WTC11 (cell line): Measurements from ENCODE around the gene MFSD12.

Source experiments
- CBFB ChIP-seq: sonication (generic); formaldehyde crosslinking; IDR thresholded peaks from 2 replicates; pipeline ENCODE4 v1.8.1; 2022; ENCODE audit warnings: mild to moderate bottlenecking, low read depth, missing genetic modification reagents
- TP53 ChIP-seq: sonication (generic); formaldehyde crosslinking; IDR thresholded peaks from 2 replicates; pipeline ENCODE4 v1.8.1; 2023; ENCODE audit warnings: mild to moderate bottlenecking, missing genetic modification reagents
- ZNF138 ChIP-seq: sonication (generic); formaldehyde crosslinking; conservative IDR thresholded peaks from 2 replicates; pipeline ENCODE4 v1.8.1; 2022; ENCODE audit warnings: mild to moderate bottlenecking, moderate library complexity, missing genetic modification reagents
- ZNF317 ChIP-seq: sonication (generic); formaldehyde crosslinking; IDR thresholded peaks from 2 replicates; pipeline ENCODE4 v1.8.1; 2023; ENCODE audit warnings: low read depth, mild to moderate bottlenecking, moderate library complexity, missing genetic modification reagents, borderline replicate concordance
- TF ChIP-seq, protein P1 (sequence below): fragments of 200-600 bp; IDR thresholded peaks from 2 replicates; pipeline ENCODE4 v1.8.0; 2022; ENCODE audit warnings: antibody characterized with exemption
- TF ChIP-seq, protein P2 (sequence below): sonication (generic); formaldehyde crosslinking; conservative IDR thresholded peaks from 2 replicates; pipeline ENCODE4 v1.8.1; 2022; ENCODE audit warnings: mild to moderate bottlenecking, missing genetic modification reagents
- TF ChIP-seq, protein P3 (sequence below): sonication (generic); formaldehyde crosslinking; IDR thresholded peaks from 2 replicates; pipeline ENCODE4 v1.8.1; 2023; ENCODE audit warnings: mild to moderate bottlenecking, missing genetic modification reagents, moderate library complexity
- TF ChIP-seq, protein P4 (sequence below): sonication (generic); formaldehyde crosslinking; conservative IDR thresholded peaks from 2 replicates; pipeline ENCODE4 v1.8.1; 2023; ENCODE audit warnings: mild to moderate bottlenecking, low read depth, missing genetic modification reagents, moderate library complexity

DNA sequence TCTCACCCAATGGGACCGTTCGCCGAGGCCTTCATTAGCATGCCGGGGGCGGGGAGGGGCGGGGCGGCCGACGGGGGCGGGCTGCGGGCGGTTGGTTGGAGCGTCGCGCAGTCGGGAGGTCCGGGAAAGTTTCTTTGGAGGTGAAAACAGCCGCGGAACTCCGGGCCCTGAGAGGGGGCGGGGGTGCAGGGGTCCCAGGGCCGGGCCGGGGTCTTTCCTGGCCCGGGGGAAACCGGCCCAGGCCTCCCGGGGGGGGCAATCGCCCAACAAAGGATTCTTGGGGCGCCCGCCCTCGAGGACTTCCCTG, 15.4 kb upstream of the MFSD12 start, which contains the start of gene HMG20B:
- TF ChIP-seq, protein P1, sequence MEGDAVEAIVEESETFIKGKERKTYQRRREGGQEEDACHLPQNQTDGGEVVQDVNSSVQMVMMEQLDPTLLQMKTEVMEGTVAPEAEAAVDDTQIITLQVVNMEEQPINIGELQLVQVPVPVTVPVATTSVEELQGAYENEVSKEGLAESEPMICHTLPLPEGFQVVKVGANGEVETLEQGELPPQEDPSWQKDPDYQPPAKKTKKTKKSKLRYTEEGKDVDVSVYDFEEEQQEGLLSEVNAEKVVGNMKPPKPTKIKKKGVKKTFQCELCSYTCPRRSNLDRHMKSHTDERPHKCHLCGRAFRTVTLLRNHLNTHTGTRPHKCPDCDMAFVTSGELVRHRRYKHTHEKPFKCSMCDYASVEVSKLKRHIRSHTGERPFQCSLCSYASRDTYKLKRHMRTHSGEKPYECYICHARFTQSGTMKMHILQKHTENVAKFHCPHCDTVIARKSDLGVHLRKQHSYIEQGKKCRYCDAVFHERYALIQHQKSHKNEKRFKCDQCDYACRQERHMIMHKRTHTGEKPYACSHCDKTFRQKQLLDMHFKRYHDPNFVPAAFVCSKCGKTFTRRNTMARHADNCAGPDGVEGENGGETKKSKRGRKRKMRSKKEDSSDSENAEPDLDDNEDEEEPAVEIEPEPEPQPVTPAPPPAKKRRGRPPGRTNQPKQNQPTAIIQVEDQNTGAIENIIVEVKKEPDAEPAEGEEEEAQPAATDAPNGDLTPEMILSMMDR: no peak
- TF ChIP-seq, protein P2, sequence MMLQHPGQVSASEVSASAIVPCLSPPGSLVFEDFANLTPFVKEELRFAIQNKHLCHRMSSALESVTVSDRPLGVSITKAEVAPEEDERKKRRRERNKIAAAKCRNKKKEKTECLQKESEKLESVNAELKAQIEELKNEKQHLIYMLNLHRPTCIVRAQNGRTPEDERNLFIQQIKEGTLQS: no peak
- no peak for TF ChIP-seq ZNF317 (CRISPR knock-in tag)
- TF ChIP-seq TP53 (CRISPR knock-in tag): no peak
- no peak for TF ChIP-seq CBFB
- no peak for TF ChIP-seq ZNF138 (CRISPR knock-in tag)
- TF ChIP-seq, protein P3, sequence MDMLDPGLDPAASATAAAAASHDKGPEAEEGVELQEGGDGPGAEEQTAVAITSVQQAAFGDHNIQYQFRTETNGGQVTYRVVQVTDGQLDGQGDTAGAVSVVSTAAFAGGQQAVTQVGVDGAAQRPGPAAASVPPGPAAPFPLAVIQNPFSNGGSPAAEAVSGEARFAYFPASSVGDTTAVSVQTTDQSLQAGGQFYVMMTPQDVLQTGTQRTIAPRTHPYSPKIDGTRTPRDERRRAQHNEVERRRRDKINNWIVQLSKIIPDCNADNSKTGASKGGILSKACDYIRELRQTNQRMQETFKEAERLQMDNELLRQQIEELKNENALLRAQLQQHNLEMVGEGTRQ (CRISPR knock-in tag): no peak
- TF ChIP-seq, protein P4, sequence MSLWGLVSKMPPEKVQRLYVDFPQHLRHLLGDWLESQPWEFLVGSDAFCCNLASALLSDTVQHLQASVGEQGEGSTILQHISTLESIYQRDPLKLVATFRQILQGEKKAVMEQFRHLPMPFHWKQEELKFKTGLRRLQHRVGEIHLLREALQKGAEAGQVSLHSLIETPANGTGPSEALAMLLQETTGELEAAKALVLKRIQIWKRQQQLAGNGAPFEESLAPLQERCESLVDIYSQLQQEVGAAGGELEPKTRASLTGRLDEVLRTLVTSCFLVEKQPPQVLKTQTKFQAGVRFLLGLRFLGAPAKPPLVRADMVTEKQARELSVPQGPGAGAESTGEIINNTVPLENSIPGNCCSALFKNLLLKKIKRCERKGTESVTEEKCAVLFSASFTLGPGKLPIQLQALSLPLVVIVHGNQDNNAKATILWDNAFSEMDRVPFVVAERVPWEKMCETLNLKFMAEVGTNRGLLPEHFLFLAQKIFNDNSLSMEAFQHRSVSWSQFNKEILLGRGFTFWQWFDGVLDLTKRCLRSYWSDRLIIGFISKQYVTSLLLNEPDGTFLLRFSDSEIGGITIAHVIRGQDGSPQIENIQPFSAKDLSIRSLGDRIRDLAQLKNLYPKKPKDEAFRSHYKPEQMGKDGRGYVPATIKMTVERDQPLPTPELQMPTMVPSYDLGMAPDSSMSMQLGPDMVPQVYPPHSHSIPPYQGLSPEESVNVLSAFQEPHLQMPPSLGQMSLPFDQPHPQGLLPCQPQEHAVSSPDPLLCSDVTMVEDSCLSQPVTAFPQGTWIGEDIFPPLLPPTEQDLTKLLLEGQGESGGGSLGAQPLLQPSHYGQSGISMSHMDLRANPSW (CRISPR knock-in tag): no peak
